Measurements from ENCODE around the gene ACADL.

DNA sequence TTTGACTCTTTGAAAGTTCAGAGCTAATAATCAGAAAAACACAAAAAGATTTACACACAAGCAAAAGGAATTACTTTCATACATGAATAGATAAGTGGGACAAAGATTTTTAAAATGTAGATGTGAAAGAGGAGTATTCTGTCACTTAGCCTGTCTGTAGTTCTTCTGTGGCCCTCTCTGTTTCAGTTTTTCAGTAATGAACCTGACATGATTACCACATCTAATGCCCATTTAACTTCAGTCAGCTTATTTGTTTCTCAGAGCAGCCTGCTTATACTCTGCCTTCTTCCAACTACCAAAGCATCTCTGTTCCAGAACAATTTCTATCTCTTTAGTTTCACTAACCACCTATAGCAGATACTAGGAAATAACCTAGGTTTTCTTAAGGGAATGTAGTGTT is 34.4 kb upstream of the ACADL start:
- TF ChIP-seq, protein P1, sequence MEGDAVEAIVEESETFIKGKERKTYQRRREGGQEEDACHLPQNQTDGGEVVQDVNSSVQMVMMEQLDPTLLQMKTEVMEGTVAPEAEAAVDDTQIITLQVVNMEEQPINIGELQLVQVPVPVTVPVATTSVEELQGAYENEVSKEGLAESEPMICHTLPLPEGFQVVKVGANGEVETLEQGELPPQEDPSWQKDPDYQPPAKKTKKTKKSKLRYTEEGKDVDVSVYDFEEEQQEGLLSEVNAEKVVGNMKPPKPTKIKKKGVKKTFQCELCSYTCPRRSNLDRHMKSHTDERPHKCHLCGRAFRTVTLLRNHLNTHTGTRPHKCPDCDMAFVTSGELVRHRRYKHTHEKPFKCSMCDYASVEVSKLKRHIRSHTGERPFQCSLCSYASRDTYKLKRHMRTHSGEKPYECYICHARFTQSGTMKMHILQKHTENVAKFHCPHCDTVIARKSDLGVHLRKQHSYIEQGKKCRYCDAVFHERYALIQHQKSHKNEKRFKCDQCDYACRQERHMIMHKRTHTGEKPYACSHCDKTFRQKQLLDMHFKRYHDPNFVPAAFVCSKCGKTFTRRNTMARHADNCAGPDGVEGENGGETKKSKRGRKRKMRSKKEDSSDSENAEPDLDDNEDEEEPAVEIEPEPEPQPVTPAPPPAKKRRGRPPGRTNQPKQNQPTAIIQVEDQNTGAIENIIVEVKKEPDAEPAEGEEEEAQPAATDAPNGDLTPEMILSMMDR (IDR thresholded peaks at IDR 0.05): no peak
- no peak for TF ChIP-seq POLR2A (IDR thresholded peaks at IDR 0.05)
